ENCODE measurements around the gene AOX1. TPM values are rescaled to one million over a fixed set of nuclear protein-coding genes. Genes with fewer than 3 reads are reported as not detected.

Gene AOX1
- total and polyA plus RNA-seq, 2 of the 8 experiments (the other 6 are each of a cell fraction or from before 2014, with no cell fraction given): 5.6 to 8.3 TPM

DNA sequence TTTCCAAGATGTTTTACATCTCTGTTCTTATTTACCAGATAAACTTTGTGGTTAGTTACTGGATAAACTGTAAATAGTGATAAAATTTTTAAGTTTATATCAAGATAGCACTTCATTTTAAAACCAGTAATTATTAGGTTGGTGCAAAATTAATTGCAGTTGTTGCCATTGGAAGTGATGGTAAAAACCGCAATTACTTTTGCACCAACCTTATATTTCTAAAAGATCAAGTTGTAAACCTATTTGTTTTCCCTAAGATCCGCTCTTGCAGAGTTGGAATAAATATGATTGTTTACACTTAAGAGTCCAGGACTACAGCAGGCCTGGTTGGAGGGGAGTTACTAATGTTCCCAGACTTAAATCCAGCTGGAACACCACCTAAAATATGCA lies 479 bp upstream of the AOX1 start:
- Histone ChIP-seq H2BK12ac (ENCODE audit: low read depth, low read length) (no peak overlapping the region), H2BK20ac (ENCODE audit: low read length) (no peak overlapping the region), H3K9me3 (ENCODE audit: insufficient read depth in 2 of 2, low read depth in 1 of 2, low read length in 1 of 2) (no peaks in the 10 kb centered on the region), H3K23me2 (ENCODE audit: low read depth, low read length) (peaks cover 8% of the 10 kb centered on the region), H3K27ac (ENCODE audit: low read depth, low read length) (no peak overlapping the region), H2AFZ (ENCODE audit: low read length) (peak overlapping the region; percentile 94), H4K5ac (ENCODE audit: insufficient read length, low read depth, low read length) (no peak overlapping the region), H2AK5ac (ENCODE audit: low read depth, low read length) (no peak overlapping the region), H2BK5ac (ENCODE audit: low read depth, low read length) (no peak overlapping the region), H4K8ac (ENCODE audit: extremely low read depth, insufficient read depth, low read length) (no peak overlapping the region), H3K4me2 (ENCODE audit: insufficient read depth in 1 of 2, low read depth in 2 of 2, low read length in 2 of 2) (peak overlapping the region; percentile 93 to 94), H3K14ac (ENCODE audit: insufficient read length) (no peak overlapping the region), H3K18ac (ENCODE audit: extremely low read depth, low read length) (no peak overlapping the region), H3K36me3 (ENCODE audit: control insufficient read depth in 2 of 4, insufficient read depth in 4 of 4, low read length in 3 of 4) (no peaks in the 10 kb centered on the region), H3K79me1 (ENCODE audit: low read depth, low read length) (no peaks in the 10 kb centered on the region), H3K27me3 (replicated peaks in 1 of 4; ENCODE audit: control insufficient read depth in 3 of 4, extremely low read depth in 1 of 4, insufficient read depth in 3 of 4, low read length in 3 of 4) (peaks cover 0 to 13% (median 8%) of the 10 kb centered on the region in 4 experiments; a peak in 5 of 7 replicates), H4K20me1 (replicated peaks in 1 of 2; ENCODE audit: control insufficient read depth in 1 of 2, insufficient read depth in 2 of 2, low read length in 2 of 2) (no peaks in the 10 kb centered on the region), H3K79me2 (ENCODE audit: control insufficient read depth in 1 of 2, insufficient read depth in 2 of 2, low read length in 2 of 2) (no peaks in the 10 kb centered on the region), H3K56ac (replicated peaks; ENCODE audit: insufficient read length, low read depth, low read length) (no peak overlapping the region), H2BK120ac (replicated peaks; ENCODE audit: low read depth, low read length) (no peak overlapping the region), H3K23ac (ENCODE audit: insufficient read length) (no peak overlapping the region), H4K91ac (replicated peaks; ENCODE audit: insufficient read length, low read length) (no peak overlapping the region), H3K4me3 (ENCODE audit: extremely low read depth in 1 of 4, insufficient read depth in 2 of 4, low read depth in 3 of 4, low read length in 4 of 4) (peak overlapping the region; percentile 60 to 77 (median 74); a peak in 7 of 8 replicates), H2BK15ac (ENCODE audit: low read length) (no peak overlapping the region), H3K4ac (replicated peaks; ENCODE audit: insufficient read length, low read depth, low read length) (no peak overlapping the region), H3K4me1 (replicated peaks in 1 of 4; ENCODE audit: control insufficient read depth in 3 of 4, insufficient read depth in 4 of 4, low read length in 3 of 4) (peaks cover 0 to 6% (median 1%) of the 10 kb centered on the region in 4 experiments; a peak in 1 of 7 replicates), H3K9ac (replicated peaks in 1 of 4; ENCODE audit: extremely low read depth in 1 of 4, low read depth in 3 of 4, low read length in 3 of 4) (peak overlapping the region in 3 of 4 experiments; percentile 1 to 56 (median 45); a peak in 3 of 7 replicates)
- ChIA-PET POLR2A (ENCODE audit: partially characterized antibody) (interaction anchor here (0.8 to 1.3 kb wide), 5 partner anchors 11 to 378 kb away, joined by 3 to 4 read pairs (median 3); partner anchors contain the start of gene ORC2), CTCF (ENCODE audit: partially characterized antibody) (interaction anchor here (0.9 to 4.1 kb wide), 21 partner anchors 9 to 151 kb away, joined by 3 to 25 read pairs (median 7); no protein-coding TSS in a partner anchor)
- no peak for FAIRE-seq
- WGBS, 2 experiments (ENCODE audit: extremely low coverage in 1 of 2, insufficient coverage in 1 of 2, insufficient read length in 1 of 2, insufficient replicate concordance in 2 of 2, low coverage in 1 of 2, low lambda C conversion rate in 2 of 2, missing lambda C conversion rate in 1 of 2): 26% methylated on average over 2 of the region's 2 CpGs; no CpG with 5 or more reads in 1 of the 2 experiments
- DNase-seq (ENCODE audit: low read depth in 1 of 2, low spot score in 2 of 2): no peak
- no peak for TF ChIP-seq SIRT6 (IDR thresholded peaks at IDR 0.05; ENCODE audit: low read length)
- no peak for TF ChIP-seq MAFK (IDR thresholded peaks at IDR 0.05; ENCODE audit: low read depth, low read length)
- TF ChIP-seq SIX5 (IDR thresholded peaks at IDR 0.05; ENCODE audit: low read depth, low read length): no peak
- TF ChIP-seq SP2 (IDR thresholded peaks at IDR 0.05; ENCODE audit: low read length): no peak
- TF ChIP-seq, protein P1, sequence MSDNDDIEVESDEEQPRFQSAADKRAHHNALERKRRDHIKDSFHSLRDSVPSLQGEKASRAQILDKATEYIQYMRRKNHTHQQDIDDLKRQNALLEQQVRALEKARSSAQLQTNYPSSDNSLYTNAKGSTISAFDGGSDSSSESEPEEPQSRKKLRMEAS (IDR thresholded peaks at IDR 0.05): no peak
- no peak for TF ChIP-seq SRF (IDR thresholded peaks at IDR 0.05; ENCODE audit: low read depth, low read length)
- TF ChIP-seq, protein P2, sequence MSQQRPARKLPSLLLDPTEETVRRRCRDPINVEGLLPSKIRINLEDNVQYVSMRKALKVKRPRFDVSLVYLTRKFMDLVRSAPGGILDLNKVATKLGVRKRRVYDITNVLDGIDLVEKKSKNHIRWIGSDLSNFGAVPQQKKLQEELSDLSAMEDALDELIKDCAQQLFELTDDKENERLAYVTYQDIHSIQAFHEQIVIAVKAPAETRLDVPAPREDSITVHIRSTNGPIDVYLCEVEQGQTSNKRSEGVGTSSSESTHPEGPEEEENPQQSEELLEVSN (IDR thresholded peaks at IDR 0.05): no peak
- TF ChIP-seq YY1 (IDR thresholded peaks at IDR 0.05; ENCODE audit: low read depth, low read length): no peak
- TF ChIP-seq, protein P3, sequence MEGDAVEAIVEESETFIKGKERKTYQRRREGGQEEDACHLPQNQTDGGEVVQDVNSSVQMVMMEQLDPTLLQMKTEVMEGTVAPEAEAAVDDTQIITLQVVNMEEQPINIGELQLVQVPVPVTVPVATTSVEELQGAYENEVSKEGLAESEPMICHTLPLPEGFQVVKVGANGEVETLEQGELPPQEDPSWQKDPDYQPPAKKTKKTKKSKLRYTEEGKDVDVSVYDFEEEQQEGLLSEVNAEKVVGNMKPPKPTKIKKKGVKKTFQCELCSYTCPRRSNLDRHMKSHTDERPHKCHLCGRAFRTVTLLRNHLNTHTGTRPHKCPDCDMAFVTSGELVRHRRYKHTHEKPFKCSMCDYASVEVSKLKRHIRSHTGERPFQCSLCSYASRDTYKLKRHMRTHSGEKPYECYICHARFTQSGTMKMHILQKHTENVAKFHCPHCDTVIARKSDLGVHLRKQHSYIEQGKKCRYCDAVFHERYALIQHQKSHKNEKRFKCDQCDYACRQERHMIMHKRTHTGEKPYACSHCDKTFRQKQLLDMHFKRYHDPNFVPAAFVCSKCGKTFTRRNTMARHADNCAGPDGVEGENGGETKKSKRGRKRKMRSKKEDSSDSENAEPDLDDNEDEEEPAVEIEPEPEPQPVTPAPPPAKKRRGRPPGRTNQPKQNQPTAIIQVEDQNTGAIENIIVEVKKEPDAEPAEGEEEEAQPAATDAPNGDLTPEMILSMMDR (IDR thresholded peaks at IDR 0.05; ENCODE audit: control extremely low read depth in 1 of 3, insufficient read depth in 1 of 3, low read depth in 1 of 3, low read length in 3 of 3): no peak
- no peak for TF ChIP-seq SP4 (IDR thresholded peaks at IDR 0.05; ENCODE audit: low read length)
- no peak for TF ChIP-seq TAF7 (optimal IDR thresholded peaks at IDR 0.05; ENCODE audit: borderline replicate concordance, low read depth, low read length)
